ENCODE measurements around the gene IL17RA.

Gene IL17RA

GRCh38 chr22:17121233-17122195 is 36.7 kb downstream of the IL17RA start, which contains the start of gene TMEM121B:
Gene TMEM121B, minus strand, starts transcription at chr22:17121360. Its CDS starts 233 bp downstream, at chr22:17121127.
- H3K36me3 ChIP-seq (ENCODE audit: control insufficient read depth, insufficient read depth, low read length): no peaks in the 10 kb centered on the region
- peak within 1 kb of the TSS; percentile 45; the same call in 1 of the 2 replicates for H3K9ac ChIP-seq (ENCODE audit: low read depth, low read length)
- peaks cover 25% of the 10 kb centered on the region for H3K4me1 ChIP-seq (ENCODE audit: control insufficient read depth, insufficient read depth, low read length)
- H3K4me3 ChIP-seq (ENCODE audit: low read depth, low read length): peak within 1 kb of the TSS; percentile 69
- H3K27ac ChIP-seq (ENCODE audit: low read depth, low read length): peak within 1 kb of the TSS; percentile 14
- peaks cover 4% of the 10 kb centered on the region; the same call in 1 of the 2 replicates for H3K27me3 ChIP-seq (ENCODE audit: control insufficient read depth, insufficient read depth, low read length)
- no peaks in the 10 kb centered on the region for H3K9me3 ChIP-seq (ENCODE audit: control insufficient read depth, insufficient read depth, low read length)

GRCh38 chr22:17130199-17130598 is 45.4 kb downstream of the IL17RA start:
- Histone ChIP-seq H3K36me3 (ENCODE audit: control insufficient read depth, insufficient read depth, low read length) (no peaks in the 10 kb centered on the region), H3K4me3 (ENCODE audit: low read depth, low read length) (no peak overlapping the region), H3K4me1 (ENCODE audit: control insufficient read depth, insufficient read depth, low read length) (peaks cover 8% of the 10 kb centered on the region), H3K9me3 (ENCODE audit: control insufficient read depth, insufficient read depth, low read length) (no peaks in the 10 kb centered on the region), H3K27me3 (ENCODE audit: control insufficient read depth, insufficient read depth, low read length) (no peaks in the 10 kb centered on the region), H3K9ac (ENCODE audit: low read depth, low read length) (no peak overlapping the region), H3K27ac (ENCODE audit: low read depth, low read length) (no peak overlapping the region)

- no peaks in the 10 kb centered on the region for H3K9me3 ChIP-seq (ENCODE audit: control insufficient read depth, insufficient read depth, low read length)
- H3K27me3 ChIP-seq (ENCODE audit: control insufficient read depth, insufficient read depth, low read length): no peaks in the 10 kb centered on the region
- no peak overlapping the region for H3K4me3 ChIP-seq (ENCODE audit: low read depth, low read length)
- no peak overlapping the region for H3K27ac ChIP-seq (ENCODE audit: low read depth, low read length)
- H3K4me1 ChIP-seq (ENCODE audit: control insufficient read depth, insufficient read depth, low read length): peaks cover 8% of the 10 kb centered on the region
- H3K36me3 ChIP-seq (ENCODE audit: control insufficient read depth, insufficient read depth, low read length): no peaks in the 10 kb centered on the region; the same call in 1 of the 2 replicates
- H3K9ac ChIP-seq (ENCODE audit: low read depth, low read length): no peak overlapping the region
Measured at GRCh38 chr22:17131686-17132085, 46.9 kb downstream of the IL17RA start.

GRCh38 chr22:17132112-17132511 is 47.3 kb downstream of the IL17RA start:
- Histone ChIP-seq H3K9ac (ENCODE audit: low read depth, low read length) (no peak overlapping the region), H3K27me3 (ENCODE audit: control insufficient read depth, insufficient read depth, low read length) (no peaks in the 10 kb centered on the region), H3K27ac (ENCODE audit: low read depth, low read length) (no peak overlapping the region), H3K36me3 (ENCODE audit: control insufficient read depth, insufficient read depth, low read length) (no peaks in the 10 kb centered on the region; the same call in none of the 2 replicates), H3K9me3 (ENCODE audit: control insufficient read depth, insufficient read depth, low read length) (no peaks in the 10 kb centered on the region), H3K4me3 (ENCODE audit: low read depth, low read length) (no peak overlapping the region), H3K4me1 (ENCODE audit: control insufficient read depth, insufficient read depth, low read length) (peaks cover 8% of the 10 kb centered on the region)

- Histone ChIP-seq H3K27ac (ENCODE audit: low read depth, low read length) (no peak overlapping the region), H3K9me3 (ENCODE audit: control insufficient read depth, insufficient read depth, low read length) (no peaks in the 10 kb centered on the region), H3K27me3 (ENCODE audit: control insufficient read depth, insufficient read depth, low read length) (no peaks in the 10 kb centered on the region), H3K9ac (ENCODE audit: low read depth, low read length) (no peak overlapping the region), H3K36me3 (ENCODE audit: control insufficient read depth, insufficient read depth, low read length) (peaks cover 7% of the 10 kb centered on the region), H3K4me1 (ENCODE audit: control insufficient read depth, insufficient read depth, low read length) (peaks cover 8% of the 10 kb centered on the region), H3K4me3 (ENCODE audit: low read depth, low read length) (no peak overlapping the region)
Measured at GRCh38 chr22:17133137-17133536, 48.3 kb downstream of the IL17RA start.

- Histone ChIP-seq H3K4me3 (ENCODE audit: low read depth, low read length) (no peak overlapping the region), H3K9me3 (ENCODE audit: control insufficient read depth, insufficient read depth, low read length) (no peaks in the 10 kb centered on the region), H3K27me3 (ENCODE audit: control insufficient read depth, insufficient read depth, low read length) (no peaks in the 10 kb centered on the region), H3K9ac (ENCODE audit: low read depth, low read length) (no peak overlapping the region), H3K36me3 (ENCODE audit: control insufficient read depth, insufficient read depth, low read length) (peaks cover 22% of the 10 kb centered on the region), H3K27ac (ENCODE audit: low read depth, low read length) (no peak overlapping the region), H3K4me1 (ENCODE audit: control insufficient read depth, insufficient read depth, low read length) (peaks cover 8% of the 10 kb centered on the region)
Measured at GRCh38 chr22:17135153-17135760, 50.5 kb downstream of the IL17RA start.

- Histone ChIP-seq H3K27me3 (ENCODE audit: control insufficient read depth, insufficient read depth, low read length) (no peaks in the 10 kb centered on the region), H3K9ac (ENCODE audit: low read depth, low read length) (no peak overlapping the region), H3K9me3 (ENCODE audit: control insufficient read depth, insufficient read depth, low read length) (no peaks in the 10 kb centered on the region), H3K27ac (ENCODE audit: low read depth, low read length) (no peak overlapping the region), H3K4me3 (ENCODE audit: low read depth, low read length) (no peak overlapping the region), H3K36me3 (ENCODE audit: control insufficient read depth, insufficient read depth, low read length) (peaks cover 41% of the 10 kb centered on the region), H3K4me1 (ENCODE audit: control insufficient read depth, insufficient read depth, low read length) (no peaks in the 10 kb centered on the region)
Measured at GRCh38 chr22:17137170-17137569, 52.4 kb downstream of the IL17RA start.

GRCh38 chr22:17137861-17138425 is 53.1 kb downstream of the IL17RA start:
- Histone ChIP-seq H3K27me3 (ENCODE audit: control insufficient read depth, insufficient read depth, low read length) (no peaks in the 10 kb centered on the region), H3K4me1 (ENCODE audit: control insufficient read depth, insufficient read depth, low read length) (no peaks in the 10 kb centered on the region), H3K36me3 (ENCODE audit: control insufficient read depth, insufficient read depth, low read length) (peaks cover 49% of the 10 kb centered on the region), H3K9me3 (ENCODE audit: control insufficient read depth, insufficient read depth, low read length) (no peaks in the 10 kb centered on the region), H3K27ac (ENCODE audit: low read depth, low read length) (no peak overlapping the region), H3K9ac (ENCODE audit: low read depth, low read length) (no peak overlapping the region), H3K4me3 (ENCODE audit: low read depth, low read length) (no peak overlapping the region)

GRCh38 chr22:17138513-17138912 is 53.7 kb downstream of the IL17RA start:
- no peaks in the 10 kb centered on the region for H3K27me3 ChIP-seq (ENCODE audit: control insufficient read depth, insufficient read depth, low read length)
- H3K4me1 ChIP-seq (ENCODE audit: control insufficient read depth, insufficient read depth, low read length): no peaks in the 10 kb centered on the region
- no peaks in the 10 kb centered on the region for H3K9me3 ChIP-seq (ENCODE audit: control insufficient read depth, insufficient read depth, low read length)
- no peak overlapping the region for H3K27ac ChIP-seq (ENCODE audit: low read depth, low read length)
- H3K4me3 ChIP-seq (ENCODE audit: low read depth, low read length): no peak overlapping the region
- H3K36me3 ChIP-seq (ENCODE audit: control insufficient read depth, insufficient read depth, low read length): peaks cover 54% of the 10 kb centered on the region
- no peak overlapping the region for H3K9ac ChIP-seq (ENCODE audit: low read depth, low read length)

- Histone ChIP-seq H3K27me3 (ENCODE audit: control insufficient read depth, insufficient read depth, low read length) (no peaks in the 10 kb centered on the region), H3K4me3 (ENCODE audit: low read depth, low read length) (no peak overlapping the region), H3K9ac (ENCODE audit: low read depth, low read length) (no peak overlapping the region), H3K4me1 (ENCODE audit: control insufficient read depth, insufficient read depth, low read length) (no peaks in the 10 kb centered on the region), H3K27ac (ENCODE audit: low read depth, low read length) (no peak overlapping the region), H3K36me3 (ENCODE audit: control insufficient read depth, insufficient read depth, low read length) (peaks cover 65% of the 10 kb centered on the region), H3K9me3 (ENCODE audit: control insufficient read depth, insufficient read depth, low read length) (no peaks in the 10 kb centered on the region)
Measured at GRCh38 chr22:17140022-17140421, 55.2 kb downstream of the IL17RA start.
